Fibroblast of lung (primary cell): ENCODE results near the gene ACSS1. TPM values are rescaled to one million over a fixed set of nuclear protein-coding genes. Genes with fewer than 3 reads are reported as not detected.

Experiments
- DNase-seq, 2 donors: peaks; one replicate each; pipeline versions ENCODE4 v3.0.0 to v3.0.0-alpha.2; 2010; ENCODE audit warnings: low read depth in 2 of 2
- H2AFZ ChIP-seq: 2 replicates; pipeline ENCODE4 v1.5.1; 2012; ENCODE audit warnings: low read length, control low read depth, inconsistent platforms
- H3K27ac ChIP-seq: 2 replicates; pipeline ENCODE4 v1.5.1; 2011; ENCODE audit warnings: low read length, control low read depth; ENCODE audit not compliant: insufficient read depth
- H3K27me3 ChIP-seq: 2 replicates; pipeline ENCODE4 v1.5.1; 2011; ENCODE audit warnings: mild to moderate bottlenecking, low read length; ENCODE audit not compliant: control insufficient read depth, insufficient read depth
- H3K36me3 ChIP-seq: 2 replicates; pipeline ENCODE4 v1.5.1; 2011; ENCODE audit warnings: low read length; ENCODE audit not compliant: control insufficient read depth, insufficient read depth
- H3K4me1 ChIP-seq: 2 replicates; pipeline ENCODE4 v1.5.1; 2011; ENCODE audit warnings: low read length; ENCODE audit not compliant: control insufficient read depth, insufficient read depth; ENCODE audit errors: extremely low read depth
- H3K4me2 ChIP-seq: 2 replicates; pipeline ENCODE4 v1.5.1; 2011; ENCODE audit warnings: low read length, control low read depth; ENCODE audit not compliant: insufficient read depth; ENCODE audit errors: extremely low read depth
- H3K4me3 ChIP-seq, 4 experiments: fragments of 200-600 bp in 1 of 4; sonication (generic) in 1 of 4; replicated peaks in 1 of 4; 2 replicates each; pipeline ENCODE4 v1.5.1; 2011 to 2016; ENCODE audit warnings: low read length in 4 of 4, low read depth in 3 of 4, mild to moderate bottlenecking in 3 of 4, control low read depth in 2 of 4, inconsistent platforms in 1 of 4, mixed read lengths in 1 of 4; ENCODE audit not compliant: insufficient read depth in 1 of 4; ENCODE audit errors: control extremely low read depth in 1 of 4
- H3K79me2 ChIP-seq: 2 replicates; pipeline ENCODE4 v1.5.1; 2012; ENCODE audit warnings: mild to moderate bottlenecking, low read length, inconsistent platforms; ENCODE audit not compliant: control insufficient read depth, insufficient read depth
- H3K9ac ChIP-seq: 2 replicates; pipeline ENCODE4 v1.5.1; 2011; ENCODE audit warnings: mild to moderate bottlenecking, low read length, control low read depth; ENCODE audit not compliant: insufficient read depth
- H3K9me3 ChIP-seq: 2 replicates; pipeline ENCODE4 v1.5.1; 2012; ENCODE audit warnings: low read depth, low read length; ENCODE audit not compliant: control insufficient read depth, insufficient read depth
- H4K20me1 ChIP-seq: 2 replicates; pipeline ENCODE4 v1.5.1; 2011; ENCODE audit warnings: low read length; ENCODE audit not compliant: control insufficient read depth, insufficient read depth; ENCODE audit errors: extremely low read depth
- CTCF ChIP-seq, 2 donors: IDR thresholded peaks in 1 of 2; conservative IDR thresholded peaks in 1 of 2; 1 replicate in 1 of 2; 2 replicates in 1 of 2; pipeline ENCODE4 v1.5.1; 2011 to 2012; ENCODE audit warnings: low read length in 2 of 2, control low read depth in 1 of 2, inconsistent platforms in 1 of 2, low read depth in 1 of 2, mild to moderate bottlenecking in 1 of 2
- EZH2 ChIP-seq: IDR thresholded peaks from 2 replicates; pipeline ENCODE4 v1.5.1; 2012; ENCODE audit warnings: low read length, control low read depth, mild to moderate bottlenecking; ENCODE audit errors: missing control alignments
- polyA plus RNA-seq, 2 donors: library from polyadenylated mRNA; depleted of rRNA in 1 of 2; stranded (reverse) in 1 of 2; unstranded in 1 of 2; fragments of >200 nt; gene quantifications; 2 replicates each; pipeline ENCODE4 v1.2.1, GENCODE V29; 2011 to 2012; ENCODE audit warnings: missing spikeins in 1 of 2
- total RNA-seq: library from RNA; depleted of rRNA; stranded (reverse); fragments of >200 nt; gene quantifications from 2 replicates; pipeline ENCODE4 v1.2.1, GENCODE V29; 2014

ACSS1 gene
- total and polyA plus RNA-seq, 2 donors (not counting 1 experiment from before 2014, with no cell fraction given): 1.3 to 3.4 TPM

- H3K27me3 ChIP-seq: peaks cover 11% of the 10 kb centered on the region
- H3K9ac ChIP-seq: no peak overlapping the region
- H3K79me2 ChIP-seq: no peaks in the 10 kb centered on the region
- H2AFZ ChIP-seq: no peak overlapping the region
- TF ChIP-seq CTCF (conservative IDR thresholded peaks at IDR 0.05 in 1 of 2, IDR thresholded peaks at IDR 0.05 in 1 of 2; ENCODE audit: low read depth in 1 of 2, low read length in 2 of 2) (no peak), EZH2 (peak; percentile 50)
- no peaks in the 10 kb centered on the region for H3K9me3 ChIP-seq
- H3K4me2 ChIP-seq: no peak overlapping the region
- peak; percentile 10 to 26 for DNase-seq
- H3K36me3 ChIP-seq: no peaks in the 10 kb centered on the region
- H3K27ac ChIP-seq: no peak overlapping the region
- no peak overlapping the region for H3K4me3 ChIP-seq
- H3K4me1 ChIP-seq: peaks cover 11% of the 10 kb centered on the region
- no peaks in the 10 kb centered on the region for H4K20me1 ChIP-seq
Observed at GRCh38 chr20:25054995-25055629, 2.8 kb downstream of the ACSS1 start.

DNA sequence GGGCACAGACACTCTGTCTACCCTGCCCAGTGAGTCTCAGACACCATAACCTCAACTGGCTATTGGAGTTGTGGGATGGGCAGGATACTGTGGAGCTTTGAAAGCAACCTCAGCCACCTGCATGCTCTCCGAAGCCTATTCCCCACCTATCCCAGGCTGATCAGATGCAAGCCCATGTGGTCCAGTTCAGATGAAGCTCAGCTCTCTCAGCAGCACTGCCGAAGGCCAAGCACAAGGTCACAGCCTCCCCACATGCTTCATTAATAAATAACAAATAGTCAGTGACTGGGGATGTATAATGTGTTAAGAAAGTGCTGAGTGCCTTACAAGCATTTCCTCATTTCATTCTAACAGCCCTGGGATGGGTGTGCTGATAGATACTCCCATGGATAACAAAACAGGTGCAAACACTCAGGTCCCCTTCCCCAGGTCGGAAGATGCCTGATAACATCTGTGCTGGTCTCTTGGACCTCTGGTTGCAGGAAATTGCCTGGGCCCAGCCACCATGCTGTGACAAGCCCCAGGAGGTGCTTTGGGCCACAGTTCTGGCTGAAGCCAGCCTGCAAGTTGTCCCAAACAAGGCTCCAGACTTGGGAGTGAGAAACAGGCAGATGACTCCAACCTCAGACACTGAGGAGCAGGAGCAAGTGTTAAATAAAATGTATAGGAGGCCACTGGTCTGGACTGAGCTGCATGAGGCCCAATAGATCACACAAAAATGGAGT lies 3.7 kb downstream of the ACSS1 start:
- Histone ChIP-seq H2AFZ (no peak overlapping the region), H3K27me3 (peaks cover 13% of the 10 kb centered on the region), H3K9ac (no peak overlapping the region), H3K4me2 (no peak overlapping the region), H3K79me2 (no peaks in the 10 kb centered on the region), H3K27ac (no peak overlapping the region), H4K20me1 (no peaks in the 10 kb centered on the region), H3K36me3 (no peaks in the 10 kb centered on the region), H3K4me1 (peaks cover 11% of the 10 kb centered on the region), H3K4me3 (no peak overlapping the region), H3K9me3 (no peaks in the 10 kb centered on the region)
- no peak for TF ChIP-seq EZH2
- TF ChIP-seq CTCF (conservative IDR thresholded peaks at IDR 0.05 in 1 of 2, IDR thresholded peaks at IDR 0.05 in 1 of 2; ENCODE audit: low read depth in 1 of 2, low read length in 2 of 2): no peak
- no peak for DNase-seq

DNA sequence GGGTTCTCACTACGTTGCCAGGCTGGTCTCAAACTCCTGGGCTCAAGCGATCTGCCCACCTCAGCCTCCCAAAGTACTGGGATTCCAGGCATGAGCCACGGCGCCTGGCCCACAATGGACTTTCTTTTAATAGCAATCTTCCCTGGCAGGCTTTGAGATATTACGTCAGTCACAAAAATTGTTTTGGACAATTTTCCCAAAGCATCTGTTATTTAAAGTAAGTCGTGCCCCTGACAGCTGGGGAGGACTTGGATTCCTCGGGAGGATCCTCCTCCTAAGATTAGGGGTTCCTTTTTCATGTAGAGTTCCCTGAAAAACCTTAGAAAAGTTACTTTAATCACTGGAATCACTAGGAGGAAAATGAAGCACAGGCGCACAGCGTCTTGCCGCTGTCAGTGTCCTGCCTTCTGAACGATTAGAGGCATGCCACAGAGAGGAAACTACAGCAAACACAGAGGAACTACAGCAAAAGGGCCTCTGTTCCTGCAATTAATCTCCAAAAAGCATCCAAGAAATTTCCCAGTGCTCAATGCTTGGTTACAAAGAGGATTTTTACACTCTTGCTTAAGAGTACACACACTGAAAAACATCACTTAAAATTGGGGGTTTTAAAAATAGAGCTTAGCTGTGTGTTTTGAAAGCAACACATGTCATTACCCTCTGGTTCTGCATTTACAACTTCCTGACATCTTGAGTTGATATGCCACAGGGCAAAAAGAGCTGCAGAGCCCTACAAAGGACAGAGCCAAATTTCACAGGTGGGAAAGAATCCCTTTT lies 4.5 kb downstream of the ACSS1 start:
- Histone ChIP-seq H3K4me3 (no peak overlapping the region), H3K27ac (no peak overlapping the region), H3K36me3 (no peaks in the 10 kb centered on the region), H3K4me1 (peaks cover 8% of the 10 kb centered on the region), H3K79me2 (no peaks in the 10 kb centered on the region), H3K27me3 (peaks cover 17% of the 10 kb centered on the region), H4K20me1 (no peaks in the 10 kb centered on the region), H2AFZ (no peak overlapping the region), H3K9ac (no peak overlapping the region), H3K4me2 (no peak overlapping the region), H3K9me3 (no peaks in the 10 kb centered on the region)
- TF ChIP-seq EZH2 (no peak), CTCF (conservative IDR thresholded peaks at IDR 0.05 in 1 of 2, IDR thresholded peaks at IDR 0.05 in 1 of 2; ENCODE audit: low read depth in 1 of 2, low read length in 2 of 2) (no peak)
- peak; percentile 47 to 51 for DNase-seq
